Right forelimb (tissue), 1 donor: Measurements from ENCODE around the gene EPHX1.
"Not testable (repeated sequence)": the region's sequence is repeated elsewhere in the genome, so short reads cannot be mapped to it uniquely, and the experiment has no call there.

Source experiments
- DNase-seq: peaks from one replicate; pipeline ENCODE4 v3.0.0-alpha.2; 2018

The EPHX1 gene

GRCh38 chr1:225883616-225884265, 73.8 kb downstream of the EPHX1 start:
- no peak for DNase-seq

DNA sequence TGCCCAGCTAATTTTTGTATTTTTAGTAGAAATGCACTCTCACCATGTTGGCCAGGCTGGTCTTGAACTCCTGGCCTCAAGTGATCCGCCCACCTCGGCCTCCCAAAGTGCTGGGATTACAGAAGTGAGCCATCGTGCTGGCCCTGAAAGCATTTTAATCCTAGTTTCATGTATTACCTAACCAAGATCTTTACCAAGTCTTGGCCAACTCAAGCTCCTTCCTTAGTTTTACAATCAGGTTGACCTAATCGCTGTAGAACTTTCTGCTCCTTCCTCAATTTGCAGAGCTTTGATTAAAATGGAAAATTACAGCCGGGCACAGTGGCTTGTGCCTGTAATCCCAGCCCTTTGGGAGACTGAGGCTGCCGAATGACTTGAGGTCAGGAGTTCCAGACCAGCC, 75.4 kb downstream of the EPHX1 start:
- DNase-seq = no peak

DNA sequence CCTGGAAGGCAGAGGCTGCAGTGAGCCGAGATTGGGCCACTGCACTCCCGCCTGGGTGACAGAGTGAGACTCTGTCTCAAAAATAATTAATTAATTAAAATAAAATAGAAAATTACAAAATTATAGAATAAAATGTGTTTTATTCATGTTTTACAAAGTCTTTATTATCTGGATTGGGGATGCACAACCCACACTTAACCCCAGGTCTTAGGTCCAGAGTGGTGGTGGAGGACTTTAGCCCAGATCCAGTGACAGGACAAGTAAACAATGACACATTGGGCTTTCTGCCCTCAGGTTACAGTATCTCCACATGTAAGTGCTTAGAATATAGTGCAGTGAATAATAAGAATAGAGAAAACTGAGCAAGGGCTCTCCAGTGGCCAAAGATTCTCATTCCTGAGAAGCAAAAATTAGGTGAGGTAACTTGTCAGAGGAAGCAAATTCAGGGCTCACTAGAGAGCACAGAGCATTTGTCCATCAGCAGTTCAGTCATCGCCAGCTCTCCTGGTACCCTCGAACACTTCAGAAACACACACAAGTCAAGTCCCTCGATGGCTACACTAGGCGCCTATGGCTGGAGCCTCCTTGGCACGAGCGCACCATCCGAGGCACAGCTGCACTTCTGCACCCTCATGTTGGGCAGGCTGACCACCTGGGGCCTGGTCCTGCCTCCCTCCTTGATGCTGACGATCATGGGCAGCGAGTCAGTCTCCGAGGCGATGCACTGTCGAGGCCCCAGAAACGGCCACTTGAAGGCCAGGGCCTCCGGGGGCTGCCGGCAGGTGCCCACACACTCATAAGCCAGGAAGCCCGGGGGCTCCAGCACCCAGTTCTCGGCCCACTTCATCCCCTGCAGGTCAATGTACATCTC, 76.5 kb downstream of the EPHX1 start:
- no peak for DNase-seq

- DNase-seq = no peak
Measured at GRCh38 chr1:225887030-225887314, 77.0 kb downstream of the EPHX1 start.

GRCh38 chr1:225887554-225888288, 77.8 kb downstream of the EPHX1 start:
- not testable (repeated sequence) for DNase-seq

DNA sequence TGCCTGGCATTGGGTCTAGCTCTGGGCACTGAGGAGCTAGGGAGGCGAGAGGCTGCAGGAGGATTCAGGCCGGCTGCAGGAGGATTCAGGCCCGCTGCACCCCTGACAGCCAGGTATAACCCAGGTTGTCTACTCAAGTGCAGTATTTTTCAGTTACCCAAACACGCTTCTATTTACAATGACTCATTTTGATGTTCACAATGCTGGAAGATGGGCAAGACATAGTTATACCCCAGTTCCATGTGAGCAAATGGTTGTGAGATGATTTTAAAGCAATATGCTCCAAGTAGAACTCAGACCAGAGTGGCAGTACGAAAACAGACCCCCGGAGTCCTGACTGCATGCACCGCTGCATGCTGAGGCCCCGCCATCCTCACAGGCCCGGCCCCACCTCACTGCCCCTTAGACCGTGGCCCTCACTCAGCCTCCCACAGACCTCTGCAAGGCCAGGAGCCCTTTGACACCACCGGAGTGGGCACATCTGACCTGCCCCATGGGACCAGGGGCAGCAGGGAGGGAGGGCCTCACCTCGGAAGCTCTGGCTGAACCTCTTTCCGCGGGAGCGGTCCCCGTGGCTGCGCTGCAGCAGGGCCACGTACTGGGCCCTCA, 78.5 kb downstream of the EPHX1 start:
- no peak for DNase-seq

DNA sequence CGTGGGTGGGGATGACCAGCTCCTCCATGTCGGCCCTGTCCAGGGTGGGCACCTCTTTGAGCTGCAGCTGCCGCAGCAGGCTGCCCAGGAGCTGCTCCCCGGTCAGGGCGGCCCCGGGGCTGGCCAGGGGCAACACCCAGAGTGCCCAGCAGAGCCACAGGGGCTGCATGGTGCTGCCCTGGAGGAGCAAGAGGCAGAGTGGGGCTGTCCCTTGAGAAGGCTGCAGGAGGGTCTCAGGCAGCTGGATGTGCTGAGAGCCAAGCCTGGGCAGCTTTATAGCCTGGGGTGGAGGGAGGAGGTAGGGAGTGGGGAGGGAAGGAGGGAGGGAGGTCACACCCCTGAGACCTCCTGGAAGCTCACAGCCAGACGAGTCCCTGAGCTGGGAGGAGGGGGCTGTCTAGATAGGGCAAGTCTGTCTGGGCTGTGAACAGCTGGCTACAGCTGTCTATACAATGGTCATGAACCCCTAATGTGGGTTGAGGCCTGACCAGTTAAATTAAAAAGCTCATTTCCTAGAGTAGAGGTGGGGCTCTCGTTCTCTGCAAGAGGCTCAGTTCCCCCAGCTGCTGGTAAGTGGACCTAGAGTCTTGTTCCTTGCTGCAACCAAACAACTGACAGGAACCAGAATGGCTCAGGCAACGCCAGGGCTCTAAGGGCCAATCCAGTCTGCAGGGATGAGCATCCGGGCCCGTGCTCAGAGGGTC, 79.1 kb downstream of the EPHX1 start, which contains the start of gene LEFTY1:
LEFTY1 (minus strand) TSS at position 249 of the 704 bp plus-strand sequence; CDS start at position 169, 80 bp downstream.
- no peak for DNase-seq

GRCh38 chr1:225889743-225890142, 79.8 kb downstream of the EPHX1 start:
- DNase-seq = no peak

- DNase-seq = no peak
Measured at GRCh38 chr1:225890346-225891228, 80.7 kb downstream of the EPHX1 start.

- no peak for DNase-seq
Measured at GRCh38 chr1:225891229-225891972, 81.5 kb downstream of the EPHX1 start.

- DNase-seq = no peak
Measured at GRCh38 chr1:225892307-225892706, 82.4 kb downstream of the EPHX1 start.
